Astrocyte (in vitro differentiated cells and primary cell): ENCODE measurements around the gene TBC1D8B. TPM values are rescaled to one million over a fixed set of nuclear protein-coding genes. Genes with fewer than 3 reads are reported as not detected.
A peak's percentile ranks its signal among the peaks of the same experiment; 100 is the strongest.

Experiments used
- DNase-seq: peaks from one replicate; pipeline ENCODE4 v3.0.0-alpha.2; 2010; ENCODE audit warnings: low read depth
- FAIRE-seq: peaks from 2 replicates; lab custom pipeline; 2011; peaks lifted over from hg19 to GRCh38; lab: Jason Lieb, UNC
- H2AFZ ChIP-seq: 2 replicates; pipeline ENCODE4 v1.6.0; 2012; ENCODE audit warnings: low read depth, low read length, inconsistent platforms
- H3K27ac ChIP-seq: 2 replicates; pipeline ENCODE4 v1.5.1; 2011; ENCODE audit warnings: low read depth, low read length, inconsistent platforms
- H3K27me3 ChIP-seq: 2 replicates; pipeline ENCODE4 v1.6.0; 2011; ENCODE audit warnings: low read length, inconsistent platforms; ENCODE audit not compliant: insufficient read depth
- H3K36me3 ChIP-seq: 2 replicates; pipeline ENCODE4 v1.5.1; 2011; ENCODE audit warnings: low read length, inconsistent platforms; ENCODE audit not compliant: insufficient read depth
- H3K4me1 ChIP-seq: 2 replicates; pipeline ENCODE4 v1.5.1; 2011; ENCODE audit warnings: low read length, inconsistent platforms; ENCODE audit not compliant: insufficient read depth
- H3K4me2 ChIP-seq: 2 replicates; pipeline ENCODE4 v1.6.0; 2012; ENCODE audit warnings: low read length, inconsistent platforms
- H3K4me3 ChIP-seq: 2 replicates; pipeline ENCODE4 v1.5.1; 2011; ENCODE audit warnings: low read depth, mild to moderate bottlenecking, low read length, inconsistent platforms; ENCODE audit not compliant: insufficient read depth
- H3K79me2 ChIP-seq: 2 replicates; pipeline ENCODE4 v1.6.0; 2012; ENCODE audit warnings: mild to moderate bottlenecking, low read length, inconsistent platforms; ENCODE audit not compliant: insufficient read depth
- H3K9ac ChIP-seq: 2 replicates; pipeline ENCODE4 v1.6.0; 2012; ENCODE audit warnings: mild to moderate bottlenecking, low read length, inconsistent platforms
- H3K9me3 ChIP-seq: 2 replicates; pipeline ENCODE4 v1.5.1; 2012; ENCODE audit warnings: low read depth, mild to moderate bottlenecking, low read length, inconsistent platforms; ENCODE audit not compliant: insufficient read depth
- H4K20me1 ChIP-seq: 2 replicates; pipeline ENCODE4 v1.6.0; 2012; ENCODE audit warnings: low read length, inconsistent platforms; ENCODE audit not compliant: insufficient read depth
- H3K27ac Mint-ChIP-seq: one replicate; pipeline ENCODE4 v1.8.0; 2021; ENCODE audit warnings: mild to moderate bottlenecking, mixed read lengths; ENCODE audit not compliant: unreplicated experiment
- H3K27me3 Mint-ChIP-seq: one replicate; pipeline ENCODE4 v1.8.0; 2021; ENCODE audit warnings: low read depth, mixed read lengths; ENCODE audit not compliant: unreplicated experiment
- H3K36me3 Mint-ChIP-seq: one replicate; pipeline ENCODE4 v1.8.0; 2021; ENCODE audit warnings: low read depth, mixed read lengths; ENCODE audit not compliant: unreplicated experiment
- H3K4me1 Mint-ChIP-seq: one replicate; pipeline ENCODE4 v1.8.0; 2021; ENCODE audit warnings: low read depth, mixed read lengths; ENCODE audit not compliant: unreplicated experiment
- H3K4me3 Mint-ChIP-seq: one replicate; pipeline ENCODE4 v1.8.0; 2021; ENCODE audit warnings: mild to moderate bottlenecking, moderate library complexity, mixed read lengths; ENCODE audit not compliant: unreplicated experiment
- H3K9me3 Mint-ChIP-seq: one replicate; pipeline ENCODE4 v1.8.0; 2021; ENCODE audit warnings: mild to moderate bottlenecking, mixed read lengths; ENCODE audit not compliant: unreplicated experiment
- EZH2 ChIP-seq: IDR thresholded peaks from 2 replicates; pipeline ENCODE4 v1.6.1; 2012; ENCODE audit warnings: mild to moderate bottlenecking, low read length, inconsistent platforms; ENCODE audit not compliant: insufficient read depth
- total RNA-seq: library from RNA; stranded (reverse); gene quantifications from 2 replicates; pipeline ENCODE4 v1.2.1, GENCODE V29; 2021
- TF ChIP-seq, protein P1 (sequence below): IDR thresholded peaks from 2 replicates; pipeline ENCODE4 v1.5.1; 2011; ENCODE audit warnings: low read depth, mild to moderate bottlenecking, inconsistent platforms, low read length, moderate library complexity; ENCODE audit not compliant: insufficient read depth

The TBC1D8B gene
- total RNA-seq, 1 donor from 2014 or later, result 12.1 TPM

DNA sequence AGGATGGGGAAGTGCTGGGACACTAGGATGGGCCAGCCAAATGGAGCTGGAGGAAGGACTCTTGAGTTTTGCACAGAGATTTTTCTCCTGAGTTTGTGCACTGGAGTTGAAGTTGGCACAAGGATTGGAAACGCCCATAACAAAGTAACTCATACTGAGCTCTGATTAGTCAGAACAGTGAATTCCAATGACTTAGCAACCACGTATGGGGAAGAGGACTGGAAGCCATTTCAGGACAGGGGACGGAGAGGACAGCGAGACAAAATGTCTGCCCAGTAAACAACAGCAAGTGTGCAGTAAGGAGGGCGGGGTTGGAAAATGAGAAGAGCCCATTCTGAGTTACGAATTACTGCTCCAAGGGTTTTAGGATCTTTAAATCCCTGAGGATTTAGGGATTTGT, 94.8 kb downstream of the TBC1D8B start:
- peaks cover 10% of the 10 kb centered on the region for H3K4me1 Mint-ChIP-seq
- peaks cover 3% of the 10 kb centered on the region for H3K27me3 Mint-ChIP-seq
- TF ChIP-seq EZH2, result no peak
- TF ChIP-seq, protein P1, sequence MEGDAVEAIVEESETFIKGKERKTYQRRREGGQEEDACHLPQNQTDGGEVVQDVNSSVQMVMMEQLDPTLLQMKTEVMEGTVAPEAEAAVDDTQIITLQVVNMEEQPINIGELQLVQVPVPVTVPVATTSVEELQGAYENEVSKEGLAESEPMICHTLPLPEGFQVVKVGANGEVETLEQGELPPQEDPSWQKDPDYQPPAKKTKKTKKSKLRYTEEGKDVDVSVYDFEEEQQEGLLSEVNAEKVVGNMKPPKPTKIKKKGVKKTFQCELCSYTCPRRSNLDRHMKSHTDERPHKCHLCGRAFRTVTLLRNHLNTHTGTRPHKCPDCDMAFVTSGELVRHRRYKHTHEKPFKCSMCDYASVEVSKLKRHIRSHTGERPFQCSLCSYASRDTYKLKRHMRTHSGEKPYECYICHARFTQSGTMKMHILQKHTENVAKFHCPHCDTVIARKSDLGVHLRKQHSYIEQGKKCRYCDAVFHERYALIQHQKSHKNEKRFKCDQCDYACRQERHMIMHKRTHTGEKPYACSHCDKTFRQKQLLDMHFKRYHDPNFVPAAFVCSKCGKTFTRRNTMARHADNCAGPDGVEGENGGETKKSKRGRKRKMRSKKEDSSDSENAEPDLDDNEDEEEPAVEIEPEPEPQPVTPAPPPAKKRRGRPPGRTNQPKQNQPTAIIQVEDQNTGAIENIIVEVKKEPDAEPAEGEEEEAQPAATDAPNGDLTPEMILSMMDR, result no peak
- Histone ChIP-seq H4K20me1 (no peaks in the 10 kb centered on the region), H3K9me3 (no peaks in the 10 kb centered on the region), H3K27me3 (no peaks in the 10 kb centered on the region), H3K27ac (no peak overlapping the region), H3K9ac (no peak overlapping the region), H3K4me3 (no peak overlapping the region), H3K36me3 (no peaks in the 10 kb centered on the region), H3K4me1 (peaks cover 5% of the 10 kb centered on the region), H2AFZ (no peak overlapping the region), H3K79me2 (no peaks in the 10 kb centered on the region), H3K4me2 (no peak overlapping the region)
- H3K27ac Mint-ChIP-seq, result no peak overlapping the region
- peak; percentile 52 for DNase-seq
- no peaks in the 10 kb centered on the region for H3K36me3 Mint-ChIP-seq
- no peaks in the 10 kb centered on the region for H3K9me3 Mint-ChIP-seq
- H3K4me3 Mint-ChIP-seq, result no peak overlapping the region
- FAIRE-seq, result no peak

DNA sequence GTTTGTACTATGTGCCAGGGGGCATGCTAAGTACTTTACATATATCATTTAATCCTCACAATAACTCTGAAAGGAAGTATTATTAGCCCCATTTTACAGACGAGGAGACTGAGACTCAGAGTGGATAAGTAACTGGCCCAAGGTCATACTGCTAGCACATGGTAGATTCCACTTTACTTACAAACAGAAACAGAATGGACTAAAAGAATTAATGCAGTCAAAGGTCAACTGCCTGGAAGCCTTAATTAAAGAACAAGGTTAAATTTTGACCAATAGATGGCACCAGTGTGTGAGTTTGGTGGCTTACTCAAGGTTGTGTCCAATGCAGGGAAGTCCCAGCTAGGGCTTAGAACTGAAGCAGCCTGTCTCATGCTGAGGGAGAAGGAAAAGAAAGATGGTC, 96.0 kb downstream of the TBC1D8B start:
- H3K9me3 ChIP-seq, result no peaks in the 10 kb centered on the region
- H3K27me3 ChIP-seq, result no peaks in the 10 kb centered on the region
- H3K79me2 ChIP-seq, result no peaks in the 10 kb centered on the region
- no peak overlapping the region for H2AFZ ChIP-seq
- peak; percentile 93 for FAIRE-seq
- no peak overlapping the region for H3K4me3 Mint-ChIP-seq
- H3K27ac Mint-ChIP-seq, result no peak overlapping the region
- H3K4me3 ChIP-seq, result no peak overlapping the region
- peaks cover 10% of the 10 kb centered on the region for H3K4me1 Mint-ChIP-seq
- no peaks in the 10 kb centered on the region for H3K36me3 Mint-ChIP-seq
- no peaks in the 10 kb centered on the region for H3K36me3 ChIP-seq
- no peak overlapping the region for H3K27ac ChIP-seq
- TF ChIP-seq EZH2, result no peak
- TF ChIP-seq, protein P1, result peak; percentile 28
- peaks cover 5% of the 10 kb centered on the region for H3K4me1 ChIP-seq
- peak; percentile 23 for DNase-seq
- H3K9me3 Mint-ChIP-seq, result no peaks in the 10 kb centered on the region
- peaks cover 3% of the 10 kb centered on the region for H3K27me3 Mint-ChIP-seq
- H3K9ac ChIP-seq, result no peak overlapping the region
- H4K20me1 ChIP-seq, result no peaks in the 10 kb centered on the region
- no peak overlapping the region for H3K4me2 ChIP-seq

DNA sequence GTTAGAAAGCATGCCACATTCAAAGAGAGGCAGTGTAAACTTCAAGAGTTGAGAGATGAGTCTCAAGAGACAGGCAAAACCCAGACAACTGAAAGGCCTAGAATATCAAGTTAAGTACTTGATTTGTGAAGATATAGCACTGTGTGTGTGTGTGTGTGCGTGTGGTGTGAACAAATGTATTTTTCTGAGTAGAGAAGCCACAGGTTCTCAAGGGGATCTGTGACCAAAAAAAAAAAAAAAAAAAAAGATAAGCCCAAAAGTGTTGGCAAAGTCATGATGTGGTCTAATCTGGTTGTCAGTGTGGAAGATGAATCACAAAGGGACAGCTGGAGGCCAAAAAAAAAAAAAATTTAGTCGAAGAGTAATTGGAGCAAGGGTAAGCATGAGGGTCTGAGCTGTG, 96.8 kb downstream of the TBC1D8B start:
- Histone ChIP-seq H3K4me3 (no peak overlapping the region), H3K9ac (no peak overlapping the region), H3K4me1 (peaks cover 5% of the 10 kb centered on the region), H2AFZ (no peak overlapping the region), H3K79me2 (no peaks in the 10 kb centered on the region), H3K4me2 (no peak overlapping the region), H3K9me3 (no peaks in the 10 kb centered on the region), H3K36me3 (no peaks in the 10 kb centered on the region), H3K27me3 (no peaks in the 10 kb centered on the region), H4K20me1 (no peaks in the 10 kb centered on the region), H3K27ac (no peak overlapping the region)
- H3K27me3 Mint-ChIP-seq, result peaks cover 3% of the 10 kb centered on the region
- peak; percentile 20 for DNase-seq
- H3K27ac Mint-ChIP-seq, result no peak overlapping the region
- no peak for TF ChIP-seq EZH2
- TF ChIP-seq, protein P1, result no peak
- H3K9me3 Mint-ChIP-seq, result no peaks in the 10 kb centered on the region
- FAIRE-seq, result no peak
- H3K36me3 Mint-ChIP-seq, result no peaks in the 10 kb centered on the region
- peaks cover 10% of the 10 kb centered on the region for H3K4me1 Mint-ChIP-seq
- no peak overlapping the region for H3K4me3 Mint-ChIP-seq
